Measurements from ENCODE around the gene NPHP4.

The NPHP4 gene

GRCh38 chr1:5992026-5992813 lies at the start of gene NPHP4:
NPHP4 (minus strand) TSS chr1:5992425; CDS start chr1:5986289, 6,136 bp downstream.
- peak; percentile 93 for DNase-seq

- no peak for DNase-seq
Measured at GRCh38 chr1:6041432-6042062, 49.3 kb upstream of the NPHP4 start.

DNA sequence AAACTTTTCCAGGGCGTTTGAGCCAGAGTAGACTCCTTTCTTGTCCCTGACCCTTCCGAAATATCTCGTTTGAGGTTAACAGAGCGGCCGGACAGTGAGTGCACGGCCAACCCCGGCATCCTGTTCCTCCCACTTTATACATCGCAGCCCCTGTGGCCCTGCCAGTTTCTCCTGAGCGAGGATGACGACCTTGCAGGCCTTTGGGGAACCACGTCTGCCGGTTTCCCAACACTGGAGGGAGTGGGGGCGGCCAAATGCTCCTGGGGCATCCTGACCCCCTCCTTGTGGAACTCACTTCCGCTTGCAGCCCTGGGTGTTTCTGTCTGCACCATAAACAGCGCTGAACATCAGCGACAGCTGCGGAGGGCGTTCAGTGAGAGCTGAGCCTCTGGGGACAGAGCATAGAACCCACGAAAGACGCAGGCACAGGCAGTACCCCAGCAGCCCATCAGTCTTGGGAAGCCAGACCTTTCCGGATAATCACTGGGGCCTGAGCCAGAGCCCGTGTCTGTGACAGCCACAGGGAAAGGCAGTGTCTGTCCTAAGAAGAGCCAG lies 48.7 kb upstream of the NPHP4 start:
- no peak for DNase-seq

- no peak for DNase-seq
Measured at GRCh38 chr1:6040444-6040843, 48.2 kb upstream of the NPHP4 start.

GRCh38 chr1:6039031-6039430 lies 46.8 kb upstream of the NPHP4 start:
- no peak for DNase-seq

DNA sequence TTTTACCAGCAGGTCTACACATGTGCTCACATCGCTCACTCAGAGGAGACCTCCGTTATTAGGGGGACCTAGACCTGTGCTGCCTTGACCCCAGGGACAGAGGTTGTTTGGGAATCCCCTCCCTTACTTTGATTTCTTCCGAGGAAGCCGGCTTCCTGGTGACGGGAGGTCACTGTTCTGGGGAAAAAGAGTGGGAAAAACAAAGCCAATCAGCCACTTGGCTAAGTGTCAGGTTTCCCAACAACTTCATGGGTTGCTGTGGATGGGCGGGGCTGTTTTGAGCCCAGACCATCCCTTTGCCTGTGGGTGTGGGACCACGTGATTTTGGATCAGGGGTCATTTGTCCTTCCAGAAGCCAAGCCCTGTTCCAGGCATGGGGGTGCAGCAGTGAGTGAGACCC lies 46.4 kb upstream of the NPHP4 start:
- no peak for DNase-seq

GRCh38 chr1:6037338-6037762 lies 45.1 kb upstream of the NPHP4 start:
- no peak for DNase-seq

GRCh38 chr1:6035719-6036118 lies 43.5 kb upstream of the NPHP4 start:
- no peak for DNase-seq

DNA sequence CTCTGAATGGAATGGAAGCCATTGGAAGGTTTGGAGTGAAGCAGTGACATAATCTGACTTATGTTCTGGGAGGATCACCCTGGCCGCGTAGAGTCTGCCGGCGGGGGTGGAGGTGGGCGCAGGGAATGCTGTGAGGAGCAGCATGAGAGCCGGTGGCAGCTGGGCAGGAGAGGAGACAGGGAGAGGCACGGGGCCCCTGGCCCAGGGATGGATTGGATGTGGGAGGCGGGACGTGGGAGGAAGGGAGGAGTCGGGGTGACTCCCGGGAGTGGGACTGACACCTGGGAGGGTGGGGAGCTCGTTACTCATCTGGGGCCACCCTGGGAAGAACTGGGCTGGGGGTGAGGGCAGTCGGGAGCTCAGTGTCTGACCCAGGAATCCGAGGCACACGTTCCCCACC lies 43.1 kb upstream of the NPHP4 start:
- no peak for DNase-seq

- DNase-seq: no peak
Measured at GRCh38 chr1:6034750-6035096, 42.5 kb upstream of the NPHP4 start.

GRCh38 chr1:6033986-6034749 lies 41.9 kb upstream of the NPHP4 start:
- DNase-seq: no peak

DNA sequence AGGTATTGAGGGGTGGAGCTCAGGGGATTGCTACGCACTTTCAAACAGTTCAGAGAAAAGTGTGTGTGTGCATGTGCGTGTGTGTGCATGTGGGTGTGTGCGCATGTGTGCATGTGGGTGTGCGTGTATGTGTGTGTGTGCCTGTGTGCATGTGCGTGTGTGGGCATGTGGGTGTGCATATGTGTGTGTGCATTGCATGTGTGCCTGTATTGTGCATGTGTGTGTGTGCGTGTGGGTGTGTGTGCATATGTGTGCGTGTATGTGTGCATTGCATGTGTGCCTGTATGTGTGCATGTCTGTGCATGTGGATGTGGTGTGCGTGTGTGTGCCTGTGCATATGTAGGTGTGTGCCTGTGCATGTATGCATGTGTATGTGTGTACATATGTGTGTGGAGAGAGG lies 40.9 kb upstream of the NPHP4 start:
- DNase-seq: no peak

DNA sequence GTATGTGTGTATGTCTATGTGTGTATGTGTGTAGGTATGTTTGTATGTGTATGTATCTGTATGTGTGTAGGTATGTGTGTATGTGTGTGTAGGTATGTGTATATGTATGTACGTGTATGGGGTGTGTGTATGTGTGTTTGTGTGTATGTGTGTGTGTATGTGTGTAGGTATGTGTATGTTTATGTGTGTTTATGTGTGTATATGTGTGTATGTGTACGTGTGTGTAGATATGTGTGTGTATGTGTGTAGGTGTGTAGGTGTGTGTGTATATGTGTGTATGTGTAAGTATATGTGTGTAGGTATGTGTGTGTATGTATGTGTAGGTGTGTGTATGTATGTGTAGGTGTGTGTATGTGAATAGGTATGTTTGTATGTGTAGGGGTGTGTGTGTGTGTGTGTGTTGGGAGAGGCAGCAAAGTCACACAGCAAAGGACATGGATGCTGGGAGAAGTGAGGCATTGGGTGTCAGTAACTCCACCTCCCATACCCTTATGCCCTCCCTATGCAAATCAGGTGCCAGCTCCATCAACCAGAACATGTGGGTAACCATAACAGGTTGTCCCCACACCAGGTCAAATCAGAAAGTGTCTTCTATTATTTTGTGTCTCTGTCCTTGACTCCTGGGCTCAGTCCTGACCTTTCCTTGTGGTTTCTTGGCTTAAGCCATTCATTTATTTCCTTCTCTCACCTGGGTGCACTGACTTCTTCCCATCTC lies 38.5 kb upstream of the NPHP4 start:
- DNase-seq: no peak

GRCh38 chr1:6030132-6030531 lies 37.9 kb upstream of the NPHP4 start:
- DNase-seq: no peak

- DNase-seq: no peak
Measured at GRCh38 chr1:6029351-6029750, 37.1 kb upstream of the NPHP4 start.

DNA sequence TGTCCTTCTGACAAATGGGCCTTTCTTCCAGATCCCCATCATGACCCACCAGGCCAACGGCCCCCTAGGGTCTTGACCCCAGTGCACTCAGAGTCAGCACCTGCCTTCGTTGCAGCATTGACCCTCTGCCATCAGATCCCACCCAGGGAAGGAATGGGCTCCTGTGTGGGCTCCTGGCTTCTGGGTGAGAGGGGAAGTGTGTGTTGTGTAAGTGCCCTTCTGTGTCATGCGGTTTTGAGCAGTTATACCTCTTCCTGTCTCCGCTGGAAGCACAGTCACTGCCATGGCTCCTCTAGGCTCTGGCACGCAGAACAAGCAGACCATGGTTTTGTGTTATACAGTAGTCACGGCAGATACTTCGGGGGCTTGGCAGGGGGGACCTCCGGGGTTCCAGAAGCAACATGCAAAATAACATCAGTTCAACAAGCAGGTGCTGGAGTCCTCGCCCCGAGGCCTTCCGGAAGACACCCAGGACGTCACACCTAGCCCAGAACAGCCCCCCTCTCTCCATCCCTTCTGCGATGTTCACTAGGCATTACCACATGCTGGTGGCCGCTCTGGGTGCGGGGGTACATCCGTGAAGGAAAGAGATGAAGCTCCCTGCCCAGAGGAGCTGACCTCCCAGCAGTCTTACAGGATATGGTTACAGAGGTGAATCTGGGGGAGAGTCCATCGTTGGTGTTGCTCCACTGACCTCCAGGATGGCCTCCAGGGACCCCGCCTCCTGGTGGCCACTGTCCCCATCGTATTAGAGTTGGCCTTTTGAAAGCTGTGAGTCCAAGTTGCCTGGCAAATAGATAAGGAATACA lies 36.0 kb upstream of the NPHP4 start:
- DNase-seq: no peak

DNA sequence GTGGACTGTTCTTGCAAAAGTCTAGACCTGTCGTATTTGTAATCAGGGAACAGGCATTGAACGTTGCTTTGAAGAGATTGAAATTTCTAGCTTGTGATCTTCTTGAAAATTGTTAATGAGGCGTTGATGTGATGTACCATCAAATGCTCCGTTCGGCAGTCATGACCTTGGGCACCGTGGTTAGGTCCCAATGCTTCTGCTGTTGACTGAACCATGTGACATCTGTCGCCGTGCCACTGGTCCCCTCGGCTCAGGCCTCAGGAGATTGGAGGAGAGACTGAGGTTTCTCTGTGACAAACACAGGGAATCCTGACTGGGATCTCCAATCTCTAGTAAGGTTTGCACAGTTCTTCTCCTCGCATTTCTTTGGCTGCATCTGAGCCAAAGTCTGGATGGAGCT lies 35.4 kb upstream of the NPHP4 start:
- no peak for DNase-seq

DNA sequence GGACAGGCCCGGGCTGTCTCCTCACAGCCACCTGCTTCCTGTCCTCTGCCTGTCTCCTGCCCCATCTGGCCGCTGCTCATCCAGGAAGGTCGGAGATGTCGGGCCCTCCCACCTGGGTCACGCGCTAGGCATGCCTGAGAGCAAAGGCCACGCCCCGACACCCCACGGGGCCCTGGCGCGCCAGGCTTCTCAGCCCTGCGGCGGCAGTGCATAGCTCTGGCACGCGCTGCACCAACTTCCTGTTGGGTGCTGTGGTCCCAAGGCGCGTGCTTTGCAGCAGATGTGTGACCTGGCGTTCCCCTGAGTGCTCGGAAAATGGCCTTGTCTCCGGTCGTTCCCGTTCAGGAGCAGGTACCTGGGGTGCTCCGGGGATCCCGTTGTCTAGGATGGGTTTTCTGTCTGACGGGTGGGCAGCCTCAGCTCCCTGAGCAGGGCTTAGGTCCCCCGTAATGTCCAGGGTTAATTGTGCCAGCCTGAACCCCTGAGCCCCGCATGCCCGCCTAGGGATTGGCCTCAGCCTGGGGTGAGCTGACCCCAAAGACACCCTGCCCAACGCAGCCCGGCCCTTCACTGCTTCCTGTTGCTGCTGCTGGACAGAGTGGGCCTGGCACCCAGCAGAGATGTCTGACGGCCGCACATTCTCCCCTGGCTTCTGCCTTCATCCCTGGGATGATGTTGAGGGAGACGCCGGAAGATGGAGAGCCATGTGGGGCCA lies 34.0 kb upstream of the NPHP4 start:
- no peak for DNase-seq

GRCh38 chr1:6025269-6026094 lies 33.3 kb upstream of the NPHP4 start:
- DNase-seq: no peak

GRCh38 chr1:6024376-6024775 lies 32.2 kb upstream of the NPHP4 start:
- no peak for DNase-seq

GRCh38 chr1:6023346-6023745 lies 31.1 kb upstream of the NPHP4 start:
- no peak for DNase-seq

Measured in NCI-H1417 treated with DMSO at 0.1 percent for 48 hours (cell line).